ENCODE data around the gene TANGO6. TPM values are rescaled to one million over a fixed set of nuclear protein-coding genes. Genes with fewer than 3 reads are reported as not detected.

TANGO6 gene
- total and polyA plus RNA-seq, 10 of the 15 experiments (the other 5 are each of a cell fraction or from before 2014, with no cell fraction given): 1.1 to 20.6 (median 11.0) TPM

DNA sequence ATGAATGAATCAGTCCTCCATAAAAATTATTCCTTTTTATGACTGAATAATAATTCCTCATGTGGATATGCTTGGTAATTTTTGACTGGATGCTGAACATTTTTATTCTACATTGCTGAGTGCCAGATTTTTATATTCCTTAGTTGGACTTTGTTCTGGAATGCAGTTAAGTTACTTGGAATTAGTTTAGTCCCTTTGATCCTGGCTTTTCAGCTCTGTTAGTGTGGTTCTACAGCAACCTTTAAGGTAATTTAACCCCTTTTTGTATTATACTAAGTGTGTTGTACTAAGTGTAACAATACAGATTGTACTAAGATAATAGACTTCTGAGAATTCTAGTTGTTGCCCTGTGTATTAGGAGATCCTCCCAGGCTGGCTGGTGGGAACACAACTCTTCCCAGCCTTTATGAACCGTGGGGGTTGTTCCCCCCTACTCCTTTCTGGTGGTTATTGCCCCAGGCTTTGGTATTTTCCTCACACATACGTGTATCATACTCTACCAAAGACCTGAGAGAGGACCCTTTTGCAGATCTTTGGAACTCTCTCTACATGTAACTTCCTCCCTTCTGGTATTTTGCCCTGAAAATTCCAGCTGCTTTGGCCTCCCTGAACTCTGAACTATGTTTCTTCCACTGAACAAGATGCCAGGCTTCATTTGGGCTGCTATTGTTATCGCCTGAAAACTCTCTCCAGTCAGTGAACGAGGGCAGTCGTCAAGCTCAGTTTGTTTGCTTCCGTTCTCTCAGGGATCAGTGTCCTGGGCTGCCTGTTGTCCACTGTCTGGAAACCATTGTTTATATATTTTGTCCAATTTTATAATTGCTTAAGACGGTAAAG is 30.5 kb downstream of the TANGO6 start:
- FAIRE-seq (no peak), ATAC-seq (no peak), DNase-seq (ENCODE audit: low read depth, low spot score) (no peak)
- Histone ChIP-seq H3K27ac (ENCODE audit: control insufficient read depth, insufficient read depth) (no peak overlapping the region), H3K36me3 (ENCODE audit: control insufficient read depth in 2 of 2, insufficient read depth in 2 of 2, low read length in 1 of 2) (peaks cover 0 to 5% of the 10 kb centered on the region in 2 experiments; a peak in 3 of 4 replicates), H3K9ac (ENCODE audit: control insufficient read depth, insufficient read depth, low read length) (no peak overlapping the region), H3K4me1 (ENCODE audit: control insufficient read depth, insufficient read depth, low read length) (no peaks in the 10 kb centered on the region), H3K9me3 (replicated peaks; ENCODE audit: control insufficient read depth, insufficient read depth, low read length) (no peaks in the 10 kb centered on the region), H2AFZ (ENCODE audit: control insufficient read depth, low read depth, low read length) (no peak overlapping the region), H3K4me3 (no peak overlapping the region), H4K20me1 (ENCODE audit: control insufficient read depth, insufficient read depth) (no peaks in the 10 kb centered on the region), H3K27me3 (replicated peaks in 1 of 2; ENCODE audit: control insufficient read depth in 2 of 2, insufficient read depth in 2 of 2, low read length in 1 of 2) (no peaks in the 10 kb centered on the region), H3K79me2 (ENCODE audit: control insufficient read depth, insufficient read depth, low read length) (no peaks in the 10 kb centered on the region), H3K4me2 (ENCODE audit: control insufficient read depth, insufficient read depth) (no peak overlapping the region)
- ChIA-PET RAD21 (ENCODE audit: unreplicated experiment) (no interaction called here), SMC1A (ENCODE audit: uncharacterized antibody, unreplicated experiment) (no interaction called here), POLR2A (no interaction called here), CTCF (interaction anchor here (1.5 kb wide), 1 partner anchor 250 kb away, joined by 3 read pairs; no protein-coding TSS in a partner anchor)
- no TSS peak for BruUV-seq (replicated peaks)
- TF ChIP-seq NR2C1 (IDR thresholded peaks at IDR 0.05) (no peak), RAD51 (IDR thresholded peaks at IDR 0.05) (no peak), ZNF384 (IDR thresholded peaks at IDR 0.05; ENCODE audit: borderline replicate concordance, low read depth, low read length) (no peak), CHD1 (IDR thresholded peaks at IDR 0.05; ENCODE audit: low read depth, low read length) (no peak), ATF7 (IDR thresholded peaks at IDR 0.05; ENCODE audit: low read depth) (no peak), TCF3 (IDR thresholded peaks at IDR 0.05; ENCODE audit: borderline replicate concordance, insufficient read depth, low read depth, low read length) (no peak), RFX5 (IDR thresholded peaks at IDR 0.05; ENCODE audit: low read depth, low read length) (no peak), PAX5 (IDR thresholded peaks at IDR 0.05; ENCODE audit: borderline replicate concordance, low read depth, low read length) (no peak), E2F4 (IDR thresholded peaks at IDR 0.05; ENCODE audit: low read depth, low read length) (no peak), PBX3 (IDR thresholded peaks at IDR 0.05; ENCODE audit: insufficient replicate concordance, low read depth, low read length) (no peak), RUNX3 (IDR thresholded peaks at IDR 0.05; ENCODE audit: low read length) (no peak), BACH1 (IDR thresholded peaks at IDR 0.05; ENCODE audit: borderline replicate concordance) (no peak), ETV6 (conservative IDR thresholded peaks at IDR 0.05 in 1 of 2, IDR thresholded peaks at IDR 0.05 in 1 of 2; ENCODE audit: borderline replicate concordance in 1 of 2, low read depth in 1 of 2) (no peak), BCL11A (IDR thresholded peaks at IDR 0.05; ENCODE audit: low read depth, low read length) (no peak), REST (IDR thresholded peaks at IDR 0.05; ENCODE audit: low read depth, low read length) (no peak)
- TF ChIP-seq, protein P1, sequence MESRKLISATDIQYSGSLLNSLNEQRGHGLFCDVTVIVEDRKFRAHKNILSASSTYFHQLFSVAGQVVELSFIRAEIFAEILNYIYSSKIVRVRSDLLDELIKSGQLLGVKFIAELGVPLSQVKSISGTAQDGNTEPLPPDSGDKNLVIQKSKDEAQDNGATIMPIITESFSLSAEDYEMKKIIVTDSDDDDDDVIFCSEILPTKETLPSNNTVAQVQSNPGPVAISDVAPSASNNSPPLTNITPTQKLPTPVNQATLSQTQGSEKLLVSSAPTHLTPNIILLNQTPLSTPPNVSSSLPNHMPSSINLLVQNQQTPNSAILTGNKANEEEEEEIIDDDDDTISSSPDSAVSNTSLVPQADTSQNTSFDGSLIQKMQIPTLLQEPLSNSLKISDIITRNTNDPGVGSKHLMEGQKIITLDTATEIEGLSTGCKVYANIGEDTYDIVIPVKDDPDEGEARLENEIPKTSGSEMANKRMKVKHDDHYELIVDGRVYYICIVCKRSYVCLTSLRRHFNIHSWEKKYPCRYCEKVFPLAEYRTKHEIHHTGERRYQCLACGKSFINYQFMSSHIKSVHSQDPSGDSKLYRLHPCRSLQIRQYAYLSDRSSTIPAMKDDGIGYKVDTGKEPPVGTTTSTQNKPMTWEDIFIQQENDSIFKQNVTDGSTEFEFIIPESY (IDR thresholded peaks at IDR 0.05): no peak
- in situ Hi-C loops (cut with MboI) (no loop called here), intact Hi-C loops (cut with micrococcal nuclease; ENCODE audit: unreplicated experiment) (no loop called here)
- WGBS (ENCODE audit: insufficient coverage, insufficient replicate concordance, low lambda C conversion rate, missing lambda C conversion rate): 83% methylated on average over 7 of the region's 7 CpGs
